ENCODE measurements around the gene RMND5A.

The RMND5A gene

DNA sequence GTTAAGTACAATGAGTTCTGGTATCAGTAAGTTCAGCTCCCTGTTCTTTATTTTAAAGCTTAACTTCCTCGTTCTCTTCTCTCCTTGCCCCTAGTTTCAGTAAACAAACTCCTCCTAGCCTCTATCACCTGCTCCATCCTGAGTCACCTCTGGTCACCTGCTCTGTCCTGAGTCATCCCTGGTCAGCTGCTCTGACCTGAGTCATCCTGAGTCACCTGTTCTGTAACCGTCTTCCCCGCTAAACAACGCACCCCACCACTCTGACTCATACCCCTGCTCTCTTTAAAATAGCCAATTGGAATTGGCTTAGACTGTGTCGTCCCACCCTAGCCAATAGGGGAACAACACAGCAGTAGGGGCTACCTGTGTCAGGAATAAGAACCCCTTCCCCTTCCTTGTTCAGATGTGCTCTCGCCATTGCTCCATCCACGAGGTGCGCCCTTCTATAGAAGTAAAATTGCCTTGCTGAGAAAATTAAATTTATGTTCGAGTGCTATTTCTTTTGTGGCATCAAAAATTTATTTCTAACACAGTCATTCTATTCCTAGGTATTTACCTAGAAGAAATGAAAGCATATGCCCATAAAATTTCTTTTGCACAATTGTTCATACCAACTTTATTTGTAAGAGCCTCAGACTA lies 24.9 kb upstream of the RMND5A start:
- DNase-seq: no peak
- Histone ChIP-seq H3K4me3 (ENCODE audit: low read depth, low read length) (no peak overlapping the region), H3K27me3 (replicated peaks) (no peaks in the 10 kb centered on the region), H3K27ac (no peak overlapping the region), H3K36me3 (replicated peaks) (no peaks in the 10 kb centered on the region)
- in situ Hi-C loops (cut with HindIII; ENCODE audit: low pct_ligation_motif_present, low sequenced_read_pairs): no loop called here
- TF ChIP-seq, protein P1, sequence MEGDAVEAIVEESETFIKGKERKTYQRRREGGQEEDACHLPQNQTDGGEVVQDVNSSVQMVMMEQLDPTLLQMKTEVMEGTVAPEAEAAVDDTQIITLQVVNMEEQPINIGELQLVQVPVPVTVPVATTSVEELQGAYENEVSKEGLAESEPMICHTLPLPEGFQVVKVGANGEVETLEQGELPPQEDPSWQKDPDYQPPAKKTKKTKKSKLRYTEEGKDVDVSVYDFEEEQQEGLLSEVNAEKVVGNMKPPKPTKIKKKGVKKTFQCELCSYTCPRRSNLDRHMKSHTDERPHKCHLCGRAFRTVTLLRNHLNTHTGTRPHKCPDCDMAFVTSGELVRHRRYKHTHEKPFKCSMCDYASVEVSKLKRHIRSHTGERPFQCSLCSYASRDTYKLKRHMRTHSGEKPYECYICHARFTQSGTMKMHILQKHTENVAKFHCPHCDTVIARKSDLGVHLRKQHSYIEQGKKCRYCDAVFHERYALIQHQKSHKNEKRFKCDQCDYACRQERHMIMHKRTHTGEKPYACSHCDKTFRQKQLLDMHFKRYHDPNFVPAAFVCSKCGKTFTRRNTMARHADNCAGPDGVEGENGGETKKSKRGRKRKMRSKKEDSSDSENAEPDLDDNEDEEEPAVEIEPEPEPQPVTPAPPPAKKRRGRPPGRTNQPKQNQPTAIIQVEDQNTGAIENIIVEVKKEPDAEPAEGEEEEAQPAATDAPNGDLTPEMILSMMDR (IDR thresholded peaks at IDR 0.05; ENCODE audit: low read depth, low read length, missing control alignments): no peak

DNA sequence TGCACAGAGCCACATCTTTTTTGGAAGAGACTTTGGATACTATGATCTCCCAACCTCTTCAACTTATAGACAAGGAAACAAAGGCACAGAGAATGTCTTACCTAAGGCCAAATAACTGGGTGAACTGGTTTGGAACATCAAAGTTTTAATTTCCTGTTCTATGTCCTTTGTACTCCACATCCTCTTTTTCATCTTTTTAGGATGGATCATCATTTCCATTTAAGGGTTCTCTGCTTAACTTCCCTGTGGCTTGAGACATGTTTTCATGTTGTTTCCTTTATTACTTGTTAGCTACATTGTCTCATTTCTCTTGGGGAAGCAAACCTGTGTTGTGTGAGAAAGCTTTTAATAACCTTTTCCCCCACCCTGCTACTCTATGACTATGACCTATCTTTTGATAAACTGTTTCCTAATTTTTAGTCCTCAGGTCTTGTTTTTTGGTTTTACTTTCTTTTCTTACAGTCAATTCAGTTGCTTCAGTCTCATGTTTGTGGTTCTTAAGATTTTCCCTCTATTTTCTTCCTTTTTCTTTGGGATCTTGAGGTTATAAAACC lies 22.5 kb upstream of the RMND5A start:
- H3K36me3 ChIP-seq (replicated peaks): no peaks in the 10 kb centered on the region
- TF ChIP-seq, protein P1 (IDR thresholded peaks at IDR 0.05; ENCODE audit: low read depth, low read length, missing control alignments): no peak
- H3K4me3 ChIP-seq (ENCODE audit: low read depth, low read length): no peak overlapping the region
- DNase-seq: no peak
- H3K27me3 ChIP-seq (replicated peaks): no peaks in the 10 kb centered on the region
- in situ Hi-C loops (cut with HindIII; ENCODE audit: low pct_ligation_motif_present, low sequenced_read_pairs): no loop called here
- H3K27ac ChIP-seq: no peak overlapping the region

DNA sequence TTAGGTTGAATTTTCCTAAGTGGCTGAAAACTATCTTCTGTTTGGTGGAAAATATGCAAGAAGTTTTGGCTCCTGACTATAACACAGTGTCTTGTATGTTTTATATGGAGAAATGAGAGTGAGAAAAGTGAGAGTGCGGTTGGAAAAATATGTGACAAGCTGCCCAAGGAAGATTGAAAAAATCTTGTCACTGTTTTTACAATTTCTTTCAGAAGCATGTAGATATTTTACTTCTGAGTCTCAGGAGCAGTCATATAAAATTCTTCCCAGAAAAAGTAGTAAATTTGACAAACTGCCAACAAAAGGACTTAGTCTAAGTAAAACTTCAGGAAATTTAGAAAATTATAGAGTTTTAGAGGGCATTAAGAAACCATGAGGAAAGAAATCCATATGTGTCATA lies 19.4 kb upstream of the RMND5A start:
- Histone ChIP-seq H3K27me3 (replicated peaks) (no peaks in the 10 kb centered on the region), H3K4me3 (ENCODE audit: low read depth, low read length) (no peak overlapping the region), H3K36me3 (replicated peaks) (no peaks in the 10 kb centered on the region), H3K27ac (no peak overlapping the region)
- DNase-seq: no peak
- in situ Hi-C loops (cut with HindIII; ENCODE audit: low pct_ligation_motif_present, low sequenced_read_pairs): no loop called here
- TF ChIP-seq, protein P1 (IDR thresholded peaks at IDR 0.05; ENCODE audit: low read depth, low read length, missing control alignments): no peak

GRCh38 chr2:86703704-86704361 lies 16.3 kb upstream of the RMND5A start:
- in situ Hi-C loops (cut with HindIII; ENCODE audit: low pct_ligation_motif_present, low sequenced_read_pairs): no loop called here
- no peaks in the 10 kb centered on the region for H3K36me3 ChIP-seq (replicated peaks)
- TF ChIP-seq, protein P1 (IDR thresholded peaks at IDR 0.05; ENCODE audit: low read depth, low read length, missing control alignments): no peak
- peak overlapping the region; percentile 35 for H3K4me3 ChIP-seq (ENCODE audit: low read depth, low read length)
- no peaks in the 10 kb centered on the region for H3K27me3 ChIP-seq (replicated peaks)
- DNase-seq: no peak
- H3K27ac ChIP-seq: no peak overlapping the region

GRCh38 chr2:86704459-86704971 lies 15.6 kb upstream of the RMND5A start:
- in situ Hi-C loops (cut with HindIII; ENCODE audit: low pct_ligation_motif_present, low sequenced_read_pairs): no loop called here
- Histone ChIP-seq H3K4me3 (ENCODE audit: low read depth, low read length) (peak overlapping the region; percentile 24), H3K27ac (no peak overlapping the region), H3K27me3 (replicated peaks) (no peaks in the 10 kb centered on the region), H3K36me3 (replicated peaks) (no peaks in the 10 kb centered on the region)
- DNase-seq: peak; percentile 69
- TF ChIP-seq, protein P1 (IDR thresholded peaks at IDR 0.05; ENCODE audit: low read depth, low read length, missing control alignments): no peak
